GM21515 (cell line): ENCODE results near the gene CDH13.
A peak's percentile ranks its signal among the peaks of the same experiment; 100 is the strongest.
"Not testable (repeated sequence)": the region's sequence is repeated elsewhere in the genome, so short reads cannot be mapped to it uniquely, and the experiment has no call there.

Experiments used
- ATAC-seq: cut with Tn5 transposase; IDR thresholded peaks from one replicate; pipeline ENCODE4 v1.9.1; 2021; ENCODE audit not compliant: unreplicated experiment

CDH13 gene

GRCh38 chr16:82881516-82881915 is 254.7 kb downstream of the CDH13 start:
- no peak for ATAC-seq

DNA sequence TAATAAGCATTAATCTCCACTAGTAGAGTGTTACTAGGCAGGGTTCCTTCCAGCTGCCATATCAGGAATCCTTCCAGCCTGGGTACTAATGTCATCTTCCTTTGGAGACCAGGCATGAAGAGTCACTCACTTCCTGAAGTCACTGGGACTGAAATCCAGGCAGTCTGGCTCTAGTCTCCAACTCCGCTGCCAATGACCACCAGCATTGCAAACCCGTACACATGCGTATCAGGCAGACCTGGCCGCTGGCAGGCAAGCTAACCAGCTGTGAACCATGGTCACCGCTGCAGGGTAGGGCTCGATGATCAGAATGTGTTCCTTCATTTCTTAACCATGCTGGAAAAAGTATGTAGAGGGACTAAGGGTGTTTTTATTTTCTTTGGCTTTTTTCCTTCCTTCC is 255.5 kb downstream of the CDH13 start:
- no peak for ATAC-seq

DNA sequence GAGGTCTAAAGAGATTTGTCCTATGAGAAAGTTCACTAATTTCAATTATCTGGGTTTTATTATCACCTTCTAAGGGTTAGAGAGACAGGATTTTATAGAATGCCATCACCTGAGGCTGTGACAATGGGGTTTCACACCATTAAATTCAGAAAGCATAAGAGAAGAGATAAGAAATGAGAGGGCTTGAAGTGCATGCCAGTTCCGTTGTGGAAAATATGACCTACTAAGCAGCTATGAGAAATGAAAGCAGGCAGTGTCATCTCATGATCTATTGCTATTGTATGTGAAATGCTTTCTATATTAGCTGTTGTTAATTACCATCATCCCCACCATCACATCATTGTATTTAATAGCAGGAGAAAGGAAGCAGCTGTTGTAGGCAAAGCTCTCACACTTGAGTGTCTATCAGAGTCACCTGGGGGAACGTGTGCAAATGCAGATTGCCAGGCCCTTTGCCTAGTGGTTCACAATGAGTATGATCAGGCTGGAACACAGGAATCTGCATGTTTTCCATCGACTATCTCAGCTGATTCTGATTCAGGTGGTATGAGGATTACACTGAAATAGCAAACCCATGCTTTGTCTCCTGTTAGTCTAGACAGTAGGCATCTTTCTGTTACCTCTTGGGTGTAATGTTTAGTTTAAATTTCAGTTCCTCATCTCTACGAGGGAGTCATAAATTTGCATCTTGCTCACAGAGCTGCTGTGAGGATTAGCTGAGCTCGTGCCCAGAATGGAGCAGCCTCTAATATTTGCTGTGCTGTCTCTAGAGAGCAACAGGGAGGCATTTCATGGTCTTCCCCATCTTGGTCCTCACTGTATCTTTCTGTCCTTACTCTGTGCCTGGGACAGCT is 256.4 kb downstream of the CDH13 start:
- peak; percentile 79 for ATAC-seq

- ATAC-seq, result no peak
These were observed 257.6 kb downstream of the CDH13 start for GRCh38 chr16:82884320-82884898.

DNA sequence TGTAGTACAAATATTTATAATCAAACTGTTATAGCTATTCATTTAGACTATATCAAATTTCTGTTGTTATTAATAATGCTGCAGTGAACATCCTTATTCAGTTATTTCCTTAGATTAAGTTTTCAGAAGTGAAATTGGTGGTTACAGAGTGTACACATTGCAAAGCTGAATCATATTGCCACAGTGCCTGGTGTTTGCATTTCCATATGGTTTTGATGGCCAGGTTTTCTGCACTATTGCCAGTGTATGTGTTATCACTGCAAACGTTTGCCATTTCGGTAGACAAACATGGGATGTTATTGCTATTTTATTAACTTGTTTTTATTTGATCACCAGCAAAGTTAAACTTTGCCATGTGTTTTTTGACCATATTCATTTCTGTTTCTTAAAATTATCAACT is 259.4 kb downstream of the CDH13 start:
- ATAC-seq, result no peak

DNA sequence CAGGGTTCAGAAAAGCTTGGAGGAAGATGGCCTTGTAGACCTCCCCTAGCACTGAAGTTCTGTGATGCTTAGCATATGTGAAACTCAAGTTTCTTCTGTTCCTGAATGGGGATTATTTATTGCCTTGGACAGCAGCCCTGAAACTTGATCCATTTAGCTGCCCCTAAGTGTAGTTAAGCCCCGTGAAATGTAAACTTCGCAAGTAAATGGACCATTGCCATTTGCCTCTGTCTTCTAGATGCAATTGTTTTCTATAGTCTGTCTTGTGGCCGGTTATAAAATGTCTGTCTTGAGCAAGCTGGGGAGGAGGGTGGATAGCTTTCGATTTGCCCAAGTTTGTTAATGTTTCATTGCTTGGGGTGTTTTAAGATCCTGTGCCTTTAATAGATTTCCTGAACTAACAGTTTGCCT is 261.8 kb downstream of the CDH13 start:
- no peak for ATAC-seq

- ATAC-seq, result no peak
These were observed 264.7 kb downstream of the CDH13 start for GRCh38 chr16:82891424-82891823.

DNA sequence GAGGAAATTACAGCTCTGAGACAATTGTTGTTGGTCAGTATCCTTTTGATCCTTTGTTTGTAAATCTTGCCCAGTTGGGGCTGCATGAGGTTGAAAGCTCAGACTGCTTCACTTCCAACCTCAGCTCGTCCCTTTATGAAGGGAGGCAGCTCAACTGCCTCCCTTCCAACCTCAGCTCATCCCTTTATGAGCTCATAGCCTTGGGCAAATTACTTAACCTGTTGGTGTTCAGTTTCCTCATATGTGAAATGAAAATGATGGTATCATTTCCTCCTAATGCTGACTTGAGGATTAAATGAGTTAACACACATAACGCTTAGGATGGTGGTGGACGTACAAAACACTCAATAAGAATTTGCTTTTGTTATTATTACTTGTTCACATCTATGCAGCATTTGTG is 265.1 kb downstream of the CDH13 start:
- no peak for ATAC-seq

DNA sequence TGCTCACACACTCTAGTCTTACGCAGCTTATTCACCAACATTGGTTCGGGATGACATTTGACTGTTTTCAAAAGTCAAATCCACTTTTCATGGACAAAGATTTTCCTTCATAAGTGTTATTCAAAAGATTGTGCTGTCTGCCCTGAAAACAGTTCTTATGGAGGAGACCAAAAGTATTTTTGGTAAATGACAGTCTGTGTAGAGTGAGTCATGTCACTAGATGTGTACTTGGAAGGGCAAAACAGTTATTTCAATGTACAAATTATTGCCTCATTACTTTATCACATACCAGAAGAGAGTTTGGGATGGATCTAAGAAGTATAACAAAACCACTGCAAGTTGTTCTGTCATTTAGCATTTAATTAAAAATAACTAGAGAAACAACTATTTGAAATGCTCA is 265.6 kb downstream of the CDH13 start:
- ATAC-seq, result no peak

- ATAC-seq, result no peak
These were observed 269.1 kb downstream of the CDH13 start for GRCh38 chr16:82895843-82896242.

DNA sequence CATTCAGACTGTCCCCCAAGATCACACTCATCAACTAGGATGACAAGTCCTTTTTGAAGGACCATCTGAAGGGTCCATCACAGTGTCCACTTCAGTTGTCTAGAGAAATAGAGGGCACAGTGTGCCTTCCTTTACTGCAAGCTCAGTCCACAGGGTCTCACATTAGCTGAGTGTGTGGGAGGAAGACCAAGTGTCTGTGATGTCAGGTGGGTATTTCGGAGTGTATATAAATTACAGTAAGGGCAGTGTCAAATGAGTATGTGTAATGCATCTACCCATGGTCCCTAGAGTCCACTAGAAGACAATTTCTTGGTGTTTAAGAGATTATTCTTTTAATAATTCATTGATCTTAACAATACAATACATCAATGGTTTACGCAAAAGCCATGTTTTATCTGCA is 272.2 kb downstream of the CDH13 start:
- no peak for ATAC-seq

DNA sequence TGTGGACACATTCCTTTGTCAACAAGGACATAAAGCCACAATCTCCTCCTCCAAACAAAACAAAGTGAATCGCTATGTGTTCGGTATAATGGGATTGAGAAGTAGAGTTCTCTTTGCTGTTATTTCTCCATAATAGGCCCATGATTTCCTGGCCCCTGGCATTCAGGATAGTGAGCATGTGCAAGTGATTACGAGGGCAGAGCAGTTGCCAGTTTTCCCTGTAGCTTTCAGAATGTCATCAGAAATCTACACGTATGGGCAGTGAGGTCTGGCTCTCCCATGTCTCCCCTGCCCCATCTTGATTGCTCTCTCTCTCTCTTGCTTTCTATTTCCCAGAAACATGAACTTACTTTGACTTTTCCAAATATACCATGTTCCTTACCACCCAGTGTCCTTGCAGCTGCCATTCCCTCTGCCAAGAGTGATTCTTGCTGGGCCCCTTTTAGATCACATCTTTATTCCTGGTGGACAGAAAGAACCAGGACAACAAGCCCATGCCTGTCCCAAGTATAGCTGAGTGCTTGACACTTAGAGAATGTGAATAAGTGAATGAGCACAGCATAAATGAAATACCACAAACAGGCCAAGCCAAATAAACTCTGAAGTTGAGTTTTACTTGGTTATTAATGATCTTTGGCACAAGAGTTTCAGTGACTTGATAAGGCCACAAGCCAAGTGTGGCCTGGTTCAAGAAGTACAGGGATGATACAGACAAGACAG is 273.1 kb downstream of the CDH13 start:
- no peak for ATAC-seq

- ATAC-seq, result no peak
These were observed 273.8 kb downstream of the CDH13 start for GRCh38 chr16:82900559-82900958.

DNA sequence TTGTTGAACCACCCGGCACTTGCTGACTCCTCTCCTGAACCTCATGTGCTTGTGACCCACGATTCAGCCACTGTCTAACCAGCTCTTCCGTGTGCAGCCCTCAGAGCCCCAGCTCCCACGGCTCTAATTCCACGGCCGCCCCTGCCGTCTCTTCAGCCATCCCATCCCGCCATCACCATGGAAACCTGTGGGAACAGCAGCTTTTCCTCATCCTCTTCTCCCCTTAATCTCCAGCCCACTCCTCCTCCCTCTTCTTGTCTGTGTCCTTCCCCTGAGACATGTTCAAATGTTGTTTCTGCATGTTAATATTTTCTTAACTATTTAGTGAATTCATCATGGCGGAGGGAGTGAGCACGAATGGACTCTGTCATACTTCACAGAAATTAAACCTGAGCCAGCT is 285.2 kb downstream of the CDH13 start:
- no peak for ATAC-seq

- no peak for ATAC-seq
These were observed 288.5 kb downstream of the CDH13 start for GRCh38 chr16:82915139-82915824.

- ATAC-seq, result no peak
These were observed 291.3 kb downstream of the CDH13 start for GRCh38 chr16:82917886-82918595.

DNA sequence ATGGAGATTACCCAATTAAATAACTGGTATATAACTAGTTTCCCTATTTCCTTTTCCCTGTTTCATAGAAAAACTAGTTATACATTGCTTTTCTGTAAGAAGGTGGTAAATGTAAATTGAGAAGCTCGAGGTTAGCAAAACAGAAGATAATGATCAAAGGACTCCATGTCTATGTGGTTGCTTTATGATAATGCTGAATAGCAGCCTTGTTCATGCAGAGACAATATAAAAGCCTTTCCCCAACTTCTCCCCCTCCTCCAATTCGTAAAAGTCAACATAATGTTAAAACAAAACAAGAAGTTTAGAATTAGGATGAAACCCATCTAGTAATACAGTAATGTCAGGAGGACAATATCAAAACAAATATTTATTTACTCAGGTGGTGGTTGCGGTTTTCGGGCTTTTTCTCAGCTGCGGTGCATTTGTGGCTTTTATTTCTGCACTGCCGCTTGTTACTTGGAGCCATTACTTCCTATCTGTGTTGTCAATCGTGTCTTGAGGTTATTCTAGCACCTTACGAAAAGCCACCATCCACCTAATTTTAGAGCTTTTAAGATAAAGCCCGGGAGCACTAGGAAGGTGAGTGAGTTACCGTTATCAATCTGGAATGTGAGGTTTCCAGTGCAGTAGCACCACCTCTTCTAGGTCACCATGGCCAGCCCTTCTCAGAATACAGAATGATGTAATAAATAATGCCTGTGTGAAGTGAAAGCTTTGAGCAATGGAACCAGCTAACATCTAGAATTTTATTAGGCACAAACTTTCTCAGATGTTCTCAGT is 297.5 kb downstream of the CDH13 start:
- ATAC-seq, result no peak

DNA sequence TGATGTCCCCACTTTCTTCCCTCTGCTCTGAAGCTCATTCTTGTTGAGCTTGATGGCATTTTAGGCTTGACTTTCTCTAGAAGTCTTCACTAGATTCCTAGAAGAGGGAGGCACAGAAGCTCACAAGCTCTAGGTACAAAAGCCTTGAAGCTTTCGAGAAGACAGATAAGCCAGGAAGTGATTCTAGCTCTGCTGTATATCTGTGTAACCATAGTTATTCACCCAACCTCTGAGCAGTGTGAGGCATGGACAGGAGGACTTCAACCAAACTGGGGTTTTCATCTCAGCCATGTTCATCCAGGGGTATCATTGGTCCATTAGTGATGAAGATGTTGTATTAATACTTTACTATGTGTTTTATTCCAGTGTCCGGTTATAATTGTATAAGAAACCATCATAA is 299.7 kb downstream of the CDH13 start:
- ATAC-seq, result no peak

DNA sequence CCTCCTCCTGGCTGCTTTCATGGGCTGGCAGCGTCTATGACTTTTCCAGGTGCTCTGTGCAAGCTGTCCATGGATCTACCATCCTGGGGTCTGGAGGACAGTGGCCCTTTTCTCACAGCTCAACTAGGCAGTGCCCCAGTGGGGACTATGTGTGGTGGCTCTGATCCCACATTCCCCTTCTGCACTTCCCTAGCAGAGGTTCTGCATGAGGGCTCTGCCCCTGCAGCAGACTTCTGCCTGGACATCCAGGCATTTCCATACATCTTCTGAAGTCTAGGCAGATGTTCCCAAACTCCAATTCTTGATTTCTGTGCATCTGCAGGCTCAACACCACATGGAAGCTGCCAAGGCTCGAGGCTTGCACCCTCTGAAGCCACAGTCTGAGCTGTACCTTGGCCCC is 307.2 kb downstream of the CDH13 start:
- not testable (repeated sequence) for ATAC-seq

- ATAC-seq, result no peak
These were observed 309.0 kb downstream of the CDH13 start for GRCh38 chr16:82935766-82936165.
